Fibroblast of villous mesenchyme (primary cell): ENCODE results near the gene MEF2D. TPM values are rescaled to one million over a fixed set of nuclear protein-coding genes. Genes with fewer than 3 reads are reported as not detected.
A peak's percentile ranks its signal among the peaks of the same experiment; 100 is the strongest.

Source experiments
- DNase-seq: peaks from one replicate; pipeline ENCODE4 v3.0.0-alpha.2; 2010; ENCODE audit warnings: low read depth
- H3K4me3 ChIP-seq: 2 replicates; pipeline ENCODE4 v1.5.1; 2011; ENCODE audit warnings: low read depth, mild to moderate bottlenecking, low read length
- CTCF ChIP-seq: IDR thresholded peaks from 2 replicates; pipeline ENCODE4 v1.5.1; 2012; ENCODE audit warnings: low read depth, mild to moderate bottlenecking, low read length; ENCODE audit not compliant: insufficient read depth
- total RNA-seq: library from RNA; depleted of rRNA; stranded (reverse); fragments of >200 nt; gene quantifications from 2 replicates; pipeline ENCODE4 v1.2.3, GENCODE V29; 2012

Gene MEF2D
- total RNA-seq, 1 donor: 10.8 TPM

GRCh38 chr1:156479093-156480015 lies 21.2 kb downstream of the MEF2D start:
- DNase-seq: no peak
- no peak overlapping the region for H3K4me3 ChIP-seq
- TF ChIP-seq CTCF: no peak

GRCh38 chr1:156478250-156478627 lies 22.3 kb downstream of the MEF2D start:
- no peak for DNase-seq
- no peak overlapping the region for H3K4me3 ChIP-seq
- TF ChIP-seq CTCF: no peak

GRCh38 chr1:156477526-156478249 lies 22.9 kb downstream of the MEF2D start:
- TF ChIP-seq CTCF: no peak
- no peak for DNase-seq
- no peak overlapping the region for H3K4me3 ChIP-seq

GRCh38 chr1:156476501-156477298 lies 23.9 kb downstream of the MEF2D start:
- no peak for TF ChIP-seq CTCF
- DNase-seq: peak; percentile 60
- no peak overlapping the region for H3K4me3 ChIP-seq

- H3K4me3 ChIP-seq: no peak overlapping the region
- TF ChIP-seq CTCF: no peak
- DNase-seq: peak; percentile 89
Observed at GRCh38 chr1:156475568-156476500, 24.7 kb downstream of the MEF2D start.

GRCh38 chr1:156474966-156475365 lies 25.6 kb downstream of the MEF2D start:
- TF ChIP-seq CTCF: no peak
- DNase-seq: no peak
- no peak overlapping the region for H3K4me3 ChIP-seq
